Head of caudate nucleus (tissue), 42 donors: ENCODE data around the gene PSG5.
A peak's percentile ranks its signal among the peaks of the same experiment; 100 is the strongest.
"Not testable (repeated sequence)": the region's sequence is repeated elsewhere in the genome, so short reads cannot be mapped to it uniquely, and the experiment has no call there.

ENCODE experiments used
- DNase-seq, 42 donors: peaks; one replicate each; pipeline versions ENCODE4 v3.0.0 to v3.0.0-alpha.2; 2020 to 2021; ENCODE audit warnings: mixed read lengths in 7 of 42
- intact Hi-C: fragments of 100-400 bp; cut with DNase I; formaldehyde crosslinking; loops from one replicate; pipeline ENCODE4 v1.15.0; 2022

Gene PSG5

GRCh38 chr19:43194397-43194796, 8.1 kb upstream of the PSG5 start:
- intact Hi-C loops = not testable (repeated sequence)

GRCh38 chr19:43192381-43193155, 6.2 kb upstream of the PSG5 start:
- intact Hi-C loops, DNase-seq: not testable (repeated sequence)

More at GRCh38 chr19:43194397-43194796, 8.1 kb upstream of the PSG5 start:
- not testable (repeated sequence) for DNase-seq

- DNase-seq, intact Hi-C loops: not testable (repeated sequence)
These were observed 1.8 kb upstream of the PSG5 start for GRCh38 chr19:43188092-43188491.

- intact Hi-C loops = not testable (repeated sequence)
- peak in 1 of 42 donors; percentile 9 for DNase-seq
These were observed 4.2 kb downstream of the PSG5 start for GRCh38 chr19:43181869-43182771.

- intact Hi-C loops, DNase-seq: not testable (repeated sequence)
These were observed 6.7 kb downstream of the PSG5 start for GRCh38 chr19:43179569-43180147.

- intact Hi-C loops = not testable (repeated sequence)
These were observed 7.8 kb downstream of the PSG5 start for GRCh38 chr19:43178577-43178976.

GRCh38 chr19:43165906-43166305, 20.4 kb downstream of the PSG5 start:
- DNase-seq, intact Hi-C loops: not testable (repeated sequence)

More at GRCh38 chr19:43178577-43178976, 7.8 kb downstream of the PSG5 start:
- DNase-seq = not testable (repeated sequence)

- intact Hi-C loops, DNase-seq: not testable (repeated sequence)
These were observed 23.2 kb downstream of the PSG5 start for GRCh38 chr19:43163135-43163534.

GRCh38 chr19:43162261-43162660, 24.1 kb downstream of the PSG5 start:
- intact Hi-C loops, DNase-seq: not testable (repeated sequence)

- DNase-seq = no peak
- intact Hi-C loops = no loop called here
These were observed 34.1 kb downstream of the PSG5 start for GRCh38 chr19:43152214-43152613.

GRCh38 chr19:43149788-43150187, 36.5 kb downstream of the PSG5 start:
- intact Hi-C loops, DNase-seq: not testable (repeated sequence)

- intact Hi-C loops = no loop called here
- DNase-seq = no peak
These were observed 38.1 kb downstream of the PSG5 start for GRCh38 chr19:43148233-43148632.

GRCh38 chr19:43141763-43142162, 44.6 kb downstream of the PSG5 start:
- DNase-seq, intact Hi-C loops: not testable (repeated sequence)

- no peak for DNase-seq
- intact Hi-C loops = no loop called here
These were observed 53.6 kb downstream of the PSG5 start for GRCh38 chr19:43132696-43133095.

GRCh38 chr19:43131281-43131842, 55.0 kb downstream of the PSG5 start:
- intact Hi-C loops = not testable (repeated sequence)

GRCh38 chr19:43129197-43129596, 57.1 kb downstream of the PSG5 start:
- intact Hi-C loops, DNase-seq: not testable (repeated sequence)

More at GRCh38 chr19:43131281-43131842, 55.0 kb downstream of the PSG5 start:
- not testable (repeated sequence) for DNase-seq

- DNase-seq, intact Hi-C loops: not testable (repeated sequence)
These were observed 59.0 kb downstream of the PSG5 start for GRCh38 chr19:43127336-43127735.

- no peak for DNase-seq
- intact Hi-C loops = no loop called here
These were observed 59.6 kb downstream of the PSG5 start for GRCh38 chr19:43126720-43127119.

- no peak for DNase-seq
These were observed 62.0 kb downstream of the PSG5 start for GRCh38 chr19:43124360-43124759.

More at GRCh38 chr19:43124360-43124759, 62.0 kb downstream of the PSG5 start:
- intact Hi-C loops = no loop called here
